NCI-H82 treated with DMSO at 0.1 percent for 48 hours (cell line): Measurements from ENCODE around the gene COX4I1.
A peak's percentile ranks its signal among the peaks of the same experiment; 100 is the strongest.
"Not testable (repeated sequence)": the region's sequence is repeated elsewhere in the genome, so short reads cannot be mapped to it uniquely, and the experiment has no call there.

ENCODE experiments used
- DNase-seq: peaks from one replicate; lab custom pipeline; 2025; ENCODE audit not compliant: unreplicated experiment; lab: John Stamatoyannopoulos, UW

Gene COX4I1

DNA sequence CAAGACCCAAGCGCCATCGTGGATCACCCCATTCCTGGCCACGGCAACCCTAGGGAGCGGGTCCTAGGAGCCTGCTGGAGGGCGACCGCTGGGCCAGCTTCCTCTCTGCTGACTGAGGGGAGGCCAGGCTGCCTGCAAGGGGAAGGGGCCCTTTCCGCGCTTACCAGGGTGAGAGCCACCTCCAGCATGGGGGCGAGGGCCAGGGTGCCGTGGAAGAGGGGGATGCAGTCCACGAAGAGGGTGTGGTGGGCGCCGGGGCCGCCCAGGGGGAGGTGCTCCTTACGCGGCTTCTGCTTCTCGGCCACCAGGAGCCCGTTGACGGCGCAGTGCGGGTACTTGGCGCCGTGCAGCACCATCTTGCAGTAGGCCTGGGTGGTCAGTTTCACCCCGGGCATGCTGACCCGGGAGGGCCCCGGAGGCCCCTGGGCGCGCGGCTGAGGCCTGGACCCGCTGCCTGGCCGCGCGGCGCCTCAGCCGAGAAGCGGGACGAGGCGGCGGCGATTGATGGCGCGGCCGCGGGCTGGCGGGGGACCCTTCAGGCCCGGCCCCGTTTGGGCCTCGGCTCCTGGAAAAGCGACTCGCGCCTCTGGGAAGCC, 496 bp upstream of the COX4I1 start:
- no peak for DNase-seq

DNA sequence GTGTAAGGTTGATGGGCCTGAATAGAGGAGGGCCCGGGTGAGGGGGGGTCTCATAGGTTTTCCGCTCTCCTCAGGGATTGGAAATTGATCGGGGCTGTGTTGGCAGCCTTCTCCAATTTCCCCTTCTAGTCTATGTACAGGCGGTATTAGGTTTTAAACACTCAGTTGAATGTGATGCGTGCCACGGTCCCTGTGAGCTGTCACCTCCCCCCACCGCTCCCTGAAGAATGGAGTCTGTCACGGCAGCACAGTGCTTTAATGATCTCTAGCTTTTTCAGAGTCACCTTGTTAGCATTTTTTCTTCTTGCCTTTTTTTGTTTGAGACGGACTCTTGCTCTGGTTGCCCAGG, 800 bp downstream of the COX4I1 start:
- no peak for DNase-seq

DNA sequence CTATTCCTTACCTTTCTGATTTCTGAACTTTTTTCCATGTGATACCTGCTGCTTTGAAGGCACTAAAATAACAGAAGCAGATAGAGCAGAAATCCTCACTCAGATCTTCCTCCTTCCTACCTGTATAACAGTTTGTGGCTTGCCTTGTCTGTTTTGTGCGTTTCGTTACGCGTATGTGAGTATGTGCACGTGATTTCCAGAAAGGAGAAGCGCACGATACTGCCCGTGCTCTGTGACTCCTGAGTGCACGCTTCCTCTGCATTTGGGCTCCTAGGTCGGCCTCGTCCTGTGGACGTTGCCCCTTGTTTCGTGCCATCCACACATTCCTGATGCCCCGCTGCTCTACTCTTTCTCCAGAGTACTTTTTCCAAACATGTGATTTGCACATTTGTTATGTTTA, 4.1 kb downstream of the COX4I1 start:
- no peak for DNase-seq

DNA sequence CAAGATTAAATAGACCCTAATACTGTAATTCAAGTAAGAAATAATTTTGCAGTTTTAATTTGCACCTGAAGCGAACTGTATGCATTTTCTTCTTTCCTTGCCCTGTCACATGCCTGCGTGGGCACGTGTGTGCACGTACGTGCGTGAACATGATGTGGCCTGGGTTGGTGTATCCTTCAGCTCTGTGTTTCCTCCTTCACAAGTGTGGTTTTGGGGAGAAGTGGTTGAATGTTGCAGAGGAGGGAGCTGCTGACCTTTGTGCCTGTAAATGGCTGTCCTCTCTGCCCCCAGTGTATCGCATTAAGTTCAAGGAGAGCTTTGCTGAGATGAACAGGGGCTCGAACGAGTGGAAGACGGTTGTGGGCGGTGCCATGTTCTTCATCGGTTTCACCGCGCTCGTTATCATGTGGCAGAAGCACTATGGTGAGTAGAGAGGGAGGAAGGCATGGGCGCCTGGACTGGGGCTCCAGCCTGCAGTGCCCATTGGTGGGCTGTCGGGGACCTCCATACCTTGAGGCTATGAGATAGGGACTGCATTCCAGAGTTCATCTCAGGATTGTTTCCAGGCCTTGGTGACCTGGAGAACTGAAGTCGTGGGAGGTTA, 6.0 kb downstream of the COX4I1 start:
- no peak for DNase-seq

DNA sequence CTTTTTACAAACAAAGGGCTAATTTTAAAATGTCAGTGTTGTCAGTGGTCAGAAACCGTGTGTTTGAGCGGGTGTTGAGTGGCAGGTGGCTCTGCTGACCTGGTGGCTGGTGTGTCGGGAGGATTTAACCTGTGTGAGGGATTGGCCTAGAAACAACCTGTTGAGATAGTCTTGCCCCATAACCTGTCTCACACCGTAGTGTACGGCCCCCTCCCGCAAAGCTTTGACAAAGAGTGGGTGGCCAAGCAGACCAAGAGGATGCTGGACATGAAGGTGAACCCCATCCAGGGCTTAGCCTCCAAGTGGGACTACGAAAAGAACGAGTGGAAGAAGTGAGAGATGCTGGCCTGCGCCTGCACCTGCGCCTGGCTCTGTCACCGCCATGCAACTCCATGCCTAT, 7.0 kb downstream of the COX4I1 start:
- DNase-seq = no peak

DNA sequence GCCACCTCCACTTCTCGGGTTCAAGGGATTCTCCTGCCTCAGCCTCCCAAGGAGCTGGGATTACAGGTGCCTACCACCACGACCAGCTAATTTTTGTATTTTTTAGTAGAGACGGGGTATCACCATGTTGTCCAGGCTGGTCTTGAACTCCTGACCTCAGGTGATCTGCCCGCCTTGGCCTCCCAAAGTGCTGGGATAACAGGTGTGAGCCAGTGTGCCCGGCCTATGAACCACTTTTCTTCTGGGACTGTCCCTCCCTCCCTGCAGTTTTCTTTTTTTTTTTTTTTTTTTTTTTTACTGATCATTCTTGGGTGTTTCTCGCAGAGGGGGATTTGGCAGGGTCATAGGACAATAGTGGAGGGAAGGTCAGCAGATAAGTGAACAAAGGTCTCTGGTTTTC, 7.8 kb downstream of the COX4I1 start:
- DNase-seq = not testable (repeated sequence)

DNA sequence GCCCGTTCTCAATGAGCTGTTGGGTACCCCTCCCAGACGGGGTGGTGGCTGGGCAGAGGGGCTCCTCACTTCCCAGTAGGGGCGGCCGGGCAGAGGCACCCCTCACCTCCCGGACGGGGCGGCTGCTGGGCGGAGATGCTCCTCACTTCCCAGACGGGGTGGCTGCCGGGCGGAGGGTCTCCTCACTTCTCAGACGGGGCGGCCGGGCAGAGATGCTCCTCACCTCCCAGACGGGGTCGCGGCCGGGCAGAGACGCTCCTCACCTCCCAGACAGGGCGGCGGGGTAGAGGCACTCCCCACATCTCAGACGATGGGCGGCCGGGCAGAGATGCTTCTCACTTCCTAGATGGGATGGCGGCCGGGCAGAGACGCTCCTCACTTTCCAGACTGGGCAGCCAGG, 8.6 kb downstream of the COX4I1 start:
- not testable (repeated sequence) for DNase-seq

DNA sequence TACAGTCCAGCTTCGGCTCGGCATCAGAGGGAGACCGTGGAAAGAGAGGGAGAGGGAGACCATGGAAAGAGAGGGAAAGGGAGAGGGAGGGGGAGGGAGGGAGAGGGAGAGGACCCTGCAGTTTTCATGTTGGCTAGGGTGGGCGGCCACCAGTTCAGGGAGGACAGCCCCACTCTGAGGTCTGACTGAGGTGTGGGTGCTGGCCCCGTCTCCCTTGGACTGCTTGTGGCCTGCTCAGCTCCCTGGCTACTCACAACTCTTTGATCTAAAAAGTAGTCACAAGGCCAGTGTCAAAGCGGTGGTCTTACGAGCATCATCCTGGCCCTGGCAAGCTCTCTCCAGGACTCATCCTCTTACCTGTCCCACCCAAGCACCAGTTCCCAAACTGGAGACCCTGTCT, 9.4 kb downstream of the COX4I1 start:
- no peak for DNase-seq

DNA sequence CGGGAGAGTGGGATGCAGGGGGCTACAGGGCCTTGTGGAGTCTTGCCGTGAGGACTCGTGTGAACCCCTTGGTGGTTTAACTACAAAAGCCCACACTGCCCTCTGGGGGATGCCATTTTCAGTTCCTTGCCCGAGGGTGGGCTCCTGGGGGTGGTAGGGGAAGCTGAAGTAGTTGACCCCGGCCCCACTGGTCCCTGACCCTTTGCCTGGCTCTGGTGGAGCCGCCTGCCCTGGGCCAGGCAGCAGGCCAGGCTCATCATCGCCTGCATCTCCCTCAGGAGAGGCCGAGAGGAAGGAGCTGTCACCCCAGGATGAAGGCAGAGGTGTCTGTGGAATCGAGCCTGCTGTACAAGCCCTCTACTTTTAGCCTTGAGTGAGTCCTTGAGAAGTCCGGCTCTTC, 10.2 kb downstream of the COX4I1 start:
- DNase-seq = no peak

DNA sequence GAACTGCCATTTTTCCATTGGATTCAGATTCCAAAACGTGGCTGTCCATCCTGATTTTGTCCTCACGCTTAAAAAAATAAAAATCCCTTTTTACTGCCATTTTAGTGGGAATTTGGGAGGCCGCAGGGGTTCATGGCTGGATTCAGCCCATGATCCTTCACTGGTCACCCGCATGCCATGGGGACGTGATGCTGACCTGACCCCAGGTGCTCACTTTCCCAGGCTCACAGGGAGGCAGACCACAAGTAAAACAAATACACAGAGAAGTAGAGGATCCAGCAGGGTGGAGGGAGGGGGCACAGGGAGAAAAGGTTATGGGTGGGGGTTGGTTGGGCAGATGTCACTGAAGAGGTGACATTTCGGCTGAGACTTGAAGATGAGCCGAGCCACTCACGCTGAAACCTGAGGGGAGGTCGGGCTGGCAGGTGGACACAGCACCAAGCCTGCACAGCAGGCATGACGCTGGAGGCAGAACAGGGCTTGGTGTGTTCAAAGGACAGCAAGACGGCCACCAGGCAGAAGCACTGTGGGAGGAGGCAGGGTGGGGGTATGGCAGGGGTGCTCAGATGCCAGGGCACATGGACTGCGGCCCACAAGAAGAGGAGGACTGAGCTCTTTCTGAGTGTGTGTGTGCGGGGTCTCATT, 10.7 kb downstream of the COX4I1 start:
- no peak for DNase-seq

DNA sequence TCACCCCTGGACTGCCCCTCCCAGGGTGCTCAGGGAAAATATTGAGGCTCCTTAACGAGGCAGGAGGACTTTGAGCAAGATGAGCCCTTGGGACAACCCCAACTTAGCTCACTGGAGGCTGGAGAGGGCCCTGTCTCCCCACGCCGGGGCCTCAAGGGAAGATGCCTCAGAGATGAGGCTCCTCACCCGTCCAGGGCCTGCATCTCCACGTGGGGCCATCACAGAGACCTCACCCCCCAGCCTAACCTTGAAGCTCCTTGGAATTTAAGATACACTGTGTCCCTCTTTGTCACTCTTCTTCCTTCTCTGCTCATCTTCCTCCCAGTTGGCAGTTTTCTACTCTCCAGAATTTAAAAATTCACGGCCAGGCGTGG, 11.2 kb downstream of the COX4I1 start:
- DNase-seq = no peak

DNA sequence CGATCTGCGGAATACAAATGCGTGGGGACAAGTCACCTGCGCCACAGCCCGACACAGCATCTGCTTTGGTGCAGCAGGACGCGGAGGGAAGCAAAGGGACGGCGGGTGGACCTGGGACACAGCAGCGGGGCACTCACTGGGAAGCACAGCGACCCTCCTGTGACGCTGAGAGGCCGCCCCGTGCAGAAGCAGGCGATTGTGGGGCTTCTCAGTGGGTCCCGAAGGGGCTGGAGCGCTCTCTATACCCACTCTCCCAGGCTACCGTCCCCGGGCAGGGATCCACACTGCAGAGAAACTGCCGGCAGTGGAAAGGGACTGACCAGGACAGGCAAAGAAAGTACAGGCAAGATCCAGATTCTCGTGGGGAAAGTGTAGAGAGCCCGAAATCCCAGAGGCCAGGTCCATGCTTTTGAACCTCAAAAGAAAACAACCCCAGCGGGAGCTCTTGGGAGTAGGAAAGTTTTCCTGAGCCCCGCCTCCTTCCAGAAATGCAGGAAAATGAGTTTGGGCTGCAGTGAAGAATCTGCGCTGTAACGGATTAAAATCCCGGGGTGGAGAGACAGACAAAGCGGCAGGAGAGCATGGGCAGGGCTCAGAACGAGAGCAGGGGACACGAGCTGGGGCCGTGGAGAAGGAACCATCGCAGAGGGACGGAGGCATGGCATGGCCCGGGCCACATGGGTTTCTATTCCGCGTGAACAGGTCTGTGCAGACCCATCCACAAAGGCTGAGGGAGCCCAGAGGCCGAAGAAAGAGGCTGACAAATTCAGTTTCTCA, 12.7 kb downstream of the COX4I1 start:
- DNase-seq = no peak

DNA sequence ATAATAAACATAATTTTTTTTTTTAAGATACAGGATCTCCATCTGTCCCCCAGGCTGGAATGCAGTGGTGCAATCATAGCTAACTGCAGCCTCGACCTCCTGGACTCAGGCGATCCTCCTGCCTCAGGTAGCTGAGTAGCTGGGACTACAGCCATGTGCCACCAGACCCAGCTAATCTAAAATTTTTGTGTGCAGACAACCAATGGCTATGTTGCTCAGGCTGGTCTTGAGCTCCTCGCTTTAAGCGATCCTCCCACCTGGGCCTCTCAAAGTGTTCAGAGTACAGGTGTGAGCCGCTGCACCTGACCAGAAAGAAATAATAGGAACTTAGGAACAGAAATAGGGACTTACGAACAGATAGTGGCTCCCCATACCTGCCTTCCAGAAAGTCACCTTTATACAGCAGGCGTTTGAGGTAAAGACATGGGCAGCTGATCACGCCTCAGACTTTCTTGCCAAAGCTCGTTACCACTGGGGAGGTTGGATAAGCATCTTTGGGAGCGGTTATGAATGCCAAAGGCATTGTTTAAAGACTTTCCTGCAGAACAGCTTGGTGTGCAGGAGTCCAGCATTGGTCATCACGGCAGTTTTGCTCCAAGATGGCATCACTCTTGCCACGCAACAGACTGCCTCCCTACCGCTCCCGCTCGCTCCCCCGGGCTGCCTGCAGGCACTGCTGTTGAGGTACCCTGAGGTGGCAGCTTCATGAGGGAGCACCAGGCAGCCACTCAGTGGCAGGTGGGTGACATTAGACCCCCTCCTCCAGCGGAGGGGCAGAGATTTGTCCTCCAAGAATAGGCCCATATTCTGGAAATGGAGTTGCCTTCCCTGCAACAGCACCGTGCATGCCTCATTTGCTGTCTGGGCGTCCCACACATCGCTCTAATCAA, 13.6 kb downstream of the COX4I1 start:
- DNase-seq = no peak

DNA sequence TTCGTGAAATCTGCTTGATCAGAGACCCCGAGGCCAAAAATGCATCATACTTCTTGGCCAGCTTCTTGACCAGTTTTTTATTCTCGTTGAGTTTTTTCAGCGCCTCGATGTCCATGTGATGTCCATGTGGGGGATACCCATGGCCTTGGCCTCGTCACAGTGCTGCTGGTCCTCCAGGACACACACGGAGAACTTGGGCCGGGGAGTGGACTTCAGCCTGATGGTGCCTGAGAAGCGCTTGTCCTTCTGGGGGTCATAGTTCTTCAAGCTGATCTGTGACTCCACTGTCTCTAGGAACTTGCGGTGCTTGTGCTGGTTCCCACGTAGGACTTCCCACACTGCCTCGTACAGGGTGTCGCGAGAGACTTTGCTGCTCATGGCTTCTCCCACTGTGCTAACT, 16.7 kb downstream of the COX4I1 start:
- no peak for DNase-seq

DNA sequence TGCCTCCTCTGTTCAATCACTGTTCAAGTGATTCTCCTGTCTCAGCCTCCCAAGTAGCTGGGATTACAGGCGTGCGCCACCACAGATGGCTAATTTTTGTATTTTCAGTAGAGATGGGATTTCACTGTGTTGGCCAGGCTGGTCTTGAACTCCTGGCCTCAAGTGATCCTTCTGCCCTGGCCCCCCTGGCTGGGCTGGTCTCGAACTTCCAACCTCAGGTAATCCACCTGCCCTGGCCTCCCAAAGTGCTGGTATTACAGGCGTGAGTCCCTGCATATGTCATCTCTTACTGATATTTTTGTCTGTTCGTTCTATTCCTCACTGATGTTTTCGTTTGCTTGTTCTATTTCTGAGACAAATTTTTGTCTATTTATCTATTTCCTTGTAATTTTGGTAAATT, 17.7 kb downstream of the COX4I1 start:
- not testable (repeated sequence) for DNase-seq

DNA sequence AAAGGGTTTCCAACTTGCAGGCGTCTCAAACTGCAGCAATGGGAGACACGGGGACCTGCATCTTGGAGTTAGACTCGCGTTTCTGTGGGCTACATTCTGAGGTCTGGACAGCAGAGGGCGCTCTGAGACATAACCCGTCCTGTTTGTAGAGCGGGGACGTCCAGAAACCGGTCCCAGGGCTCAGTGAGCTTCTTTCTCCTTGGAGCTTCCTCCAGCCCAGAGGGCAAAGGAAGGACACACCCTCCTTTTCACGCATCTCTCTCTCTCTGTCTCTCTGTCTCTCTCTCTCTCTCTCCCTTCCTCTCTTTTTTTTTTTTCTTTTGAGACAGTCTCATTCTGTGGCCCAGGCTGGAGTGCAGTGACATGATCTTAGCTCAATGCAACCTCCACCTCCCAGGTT, 19.8 kb downstream of the COX4I1 start:
- peak; percentile 21 for DNase-seq

DNA sequence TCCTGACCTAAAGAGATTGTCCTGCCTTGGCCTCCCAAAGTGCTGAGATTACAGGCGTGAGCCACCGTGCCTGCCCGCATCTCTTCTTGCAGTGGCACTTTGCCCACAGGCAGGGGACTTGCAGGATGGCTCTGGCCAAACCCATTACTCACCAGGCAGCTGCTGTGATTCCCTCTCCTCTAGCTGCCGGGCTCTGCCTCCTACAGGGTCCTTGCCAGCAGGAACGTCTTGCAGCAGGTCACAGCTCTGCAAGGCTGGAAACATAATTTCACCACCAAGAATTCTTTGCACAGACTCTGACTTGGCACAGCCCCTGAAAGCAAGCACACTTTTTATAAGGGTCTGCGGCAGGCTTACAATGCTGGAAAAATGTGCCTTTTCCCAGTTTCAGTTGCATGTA, 20.3 kb downstream of the COX4I1 start:
- DNase-seq = no peak

DNA sequence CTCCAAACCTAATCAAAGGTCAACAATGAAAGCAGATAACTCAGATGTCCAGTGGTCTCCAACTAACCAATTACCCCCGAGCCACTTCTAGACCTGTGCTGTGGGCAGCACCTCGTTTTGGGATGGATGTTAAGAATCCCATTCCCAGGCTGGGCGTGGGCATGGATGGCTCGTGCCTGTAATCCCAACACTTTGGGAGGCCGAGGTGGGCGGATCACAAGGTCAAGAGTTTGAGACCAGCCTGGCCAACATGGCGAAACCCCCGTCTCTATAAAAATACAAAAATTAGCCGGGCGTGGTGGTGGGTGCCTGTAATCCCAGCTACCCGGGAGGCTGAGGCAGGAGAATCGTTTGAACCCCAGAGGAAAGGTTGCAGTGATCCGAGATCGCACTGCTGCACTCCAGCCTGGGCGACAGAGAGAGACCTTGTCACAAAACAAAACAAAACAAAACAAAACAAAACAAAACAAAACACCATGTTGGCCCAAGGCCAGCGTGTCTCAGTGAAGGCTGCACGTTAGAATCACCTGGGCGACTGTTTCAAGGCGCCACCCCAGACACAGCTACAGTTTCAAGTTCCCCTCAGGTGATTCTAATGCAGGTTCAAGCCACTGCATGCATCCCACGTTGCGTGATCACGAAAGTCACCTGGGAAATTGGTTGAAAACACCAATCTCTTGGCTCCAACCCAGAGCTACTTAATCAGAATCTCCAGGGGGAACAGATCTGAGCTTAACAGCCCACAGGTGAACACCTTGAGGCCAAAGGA, 21.3 kb downstream of the COX4I1 start:
- DNase-seq = no peak

DNA sequence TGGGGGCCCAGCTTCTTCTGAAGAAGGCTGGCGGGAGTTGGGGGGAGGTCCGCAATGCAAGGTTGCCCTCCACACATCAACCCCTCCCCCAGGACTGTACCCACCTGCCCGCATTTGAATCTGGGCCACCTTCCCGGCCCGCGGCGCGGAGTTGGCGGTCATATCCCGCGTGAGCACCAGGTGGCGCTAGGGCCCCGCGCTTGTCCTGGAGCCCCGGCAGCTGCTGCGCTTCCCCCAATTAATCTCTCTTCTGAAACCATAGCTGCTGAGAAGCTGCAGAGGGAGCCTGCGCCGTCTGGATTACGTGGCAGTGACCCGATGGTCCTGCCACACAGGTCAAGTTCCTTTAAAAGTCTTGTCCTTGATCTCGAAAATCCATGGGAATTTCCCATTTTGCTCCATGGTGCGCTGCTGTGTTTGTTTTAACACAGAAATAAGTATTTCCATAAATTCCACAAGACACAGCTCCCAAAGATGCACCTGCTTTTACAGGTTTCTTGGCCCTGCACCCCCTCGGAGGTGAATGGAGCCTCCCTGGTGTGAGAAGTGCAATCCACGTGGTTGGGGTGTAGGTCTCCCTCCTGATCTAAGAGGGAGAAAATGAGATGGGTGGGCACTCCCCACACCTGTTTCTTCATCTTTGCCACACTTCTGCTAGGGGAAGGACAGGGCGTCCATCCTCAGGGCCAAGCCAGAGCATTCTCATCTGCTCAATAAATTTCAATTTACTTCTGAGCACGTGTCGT, 22.1 kb downstream of the COX4I1 start:
- peak; percentile 46 for DNase-seq

DNA sequence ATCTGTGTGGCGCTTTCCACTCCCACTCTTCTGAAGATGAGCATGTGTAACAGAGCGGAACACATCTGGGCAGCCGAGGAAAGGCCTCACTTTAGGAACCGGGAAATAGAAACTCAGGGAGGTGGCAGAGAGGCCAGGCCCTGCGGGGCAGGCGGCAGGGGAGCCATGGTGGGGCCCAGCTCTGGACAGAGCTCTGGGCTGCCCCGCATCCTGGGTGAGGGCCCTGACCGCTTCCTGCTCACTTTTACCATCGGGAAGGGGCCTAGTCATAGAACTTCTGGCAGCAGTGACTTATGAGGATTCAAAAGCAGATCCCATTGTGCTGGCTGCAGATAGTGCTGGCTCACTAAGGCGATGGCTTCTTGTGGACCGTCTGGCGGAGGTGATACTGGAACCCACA, 22.6 kb downstream of the COX4I1 start:
- DNase-seq = no peak
